ENCODE data around the gene EFS.

Gene EFS

DNA sequence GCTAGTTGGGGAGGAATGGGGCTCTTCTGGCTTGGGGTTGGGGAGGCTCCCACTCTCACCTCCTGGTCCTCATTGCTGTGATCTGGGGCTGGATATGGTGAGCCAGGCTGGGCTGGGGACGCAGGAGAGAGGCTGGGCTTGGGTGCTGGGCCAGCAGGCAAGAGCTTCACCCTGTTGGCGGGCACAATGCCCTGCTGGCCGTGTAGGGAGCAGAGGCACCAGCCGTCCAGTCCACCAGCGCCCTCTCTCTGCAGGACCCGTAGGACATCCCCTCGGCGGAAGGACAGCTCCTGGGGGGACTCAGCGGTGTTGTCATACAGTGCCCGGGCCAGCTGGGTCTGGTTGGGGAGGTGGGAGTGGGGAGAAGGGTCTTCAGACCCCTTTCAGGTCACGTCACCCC, 4.5 kb downstream of the EFS start:
- peak; percentile 11 for DNase-seq (ENCODE audit: low read depth)
- no peak overlapping the region for H3K4me3 ChIP-seq (ENCODE audit: low read depth, low read length)
- TF ChIP-seq, protein P1, sequence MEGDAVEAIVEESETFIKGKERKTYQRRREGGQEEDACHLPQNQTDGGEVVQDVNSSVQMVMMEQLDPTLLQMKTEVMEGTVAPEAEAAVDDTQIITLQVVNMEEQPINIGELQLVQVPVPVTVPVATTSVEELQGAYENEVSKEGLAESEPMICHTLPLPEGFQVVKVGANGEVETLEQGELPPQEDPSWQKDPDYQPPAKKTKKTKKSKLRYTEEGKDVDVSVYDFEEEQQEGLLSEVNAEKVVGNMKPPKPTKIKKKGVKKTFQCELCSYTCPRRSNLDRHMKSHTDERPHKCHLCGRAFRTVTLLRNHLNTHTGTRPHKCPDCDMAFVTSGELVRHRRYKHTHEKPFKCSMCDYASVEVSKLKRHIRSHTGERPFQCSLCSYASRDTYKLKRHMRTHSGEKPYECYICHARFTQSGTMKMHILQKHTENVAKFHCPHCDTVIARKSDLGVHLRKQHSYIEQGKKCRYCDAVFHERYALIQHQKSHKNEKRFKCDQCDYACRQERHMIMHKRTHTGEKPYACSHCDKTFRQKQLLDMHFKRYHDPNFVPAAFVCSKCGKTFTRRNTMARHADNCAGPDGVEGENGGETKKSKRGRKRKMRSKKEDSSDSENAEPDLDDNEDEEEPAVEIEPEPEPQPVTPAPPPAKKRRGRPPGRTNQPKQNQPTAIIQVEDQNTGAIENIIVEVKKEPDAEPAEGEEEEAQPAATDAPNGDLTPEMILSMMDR (IDR thresholded peaks at IDR 0.05; ENCODE audit: low read depth, low read length): peak; percentile 19
- no peak for TF ChIP-seq MYC (IDR thresholded peaks at IDR 0.05; ENCODE audit: low read depth, low read length)

DNA sequence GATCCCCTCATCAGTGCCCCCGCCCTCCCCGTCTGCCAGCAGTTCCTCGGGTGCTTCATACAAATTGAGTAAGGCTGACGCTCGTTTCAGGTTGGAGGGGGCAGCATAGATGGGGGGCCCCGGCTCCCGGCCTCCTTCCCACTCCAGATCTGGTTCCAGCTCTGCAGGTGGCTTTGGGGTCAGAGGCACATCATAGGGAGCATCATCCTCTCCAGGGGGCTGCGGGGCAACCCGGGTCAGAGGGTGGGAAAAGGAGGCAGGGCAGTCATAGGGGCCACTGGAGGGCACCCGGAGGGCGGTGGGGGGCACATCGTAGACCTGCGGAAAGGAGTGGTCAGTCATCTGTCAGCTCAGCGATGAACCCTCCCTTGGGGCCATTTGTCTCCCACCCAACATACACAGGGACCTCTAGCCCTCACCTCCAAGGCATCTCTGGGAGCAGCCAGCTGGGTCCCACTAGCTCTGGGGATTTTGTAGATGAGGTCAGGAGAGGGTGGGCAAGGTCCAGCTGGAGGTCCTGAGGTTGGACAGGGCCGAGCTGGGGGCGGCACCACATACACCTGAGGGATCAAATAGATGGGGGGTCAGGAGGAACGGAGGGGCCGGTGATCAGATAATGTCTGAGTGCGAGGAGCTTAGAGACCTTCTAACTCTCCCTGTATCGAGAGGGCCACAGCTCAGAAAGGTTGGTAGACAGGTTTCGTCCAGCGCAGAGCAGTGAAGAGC, 5.1 kb downstream of the EFS start:
- DNase-seq (ENCODE audit: low read depth): no peak
- H3K4me3 ChIP-seq (ENCODE audit: low read depth, low read length): no peak overlapping the region
- TF ChIP-seq MYC (IDR thresholded peaks at IDR 0.05; ENCODE audit: low read depth, low read length) (no peak), POLR2A (IDR thresholded peaks at IDR 0.05; ENCODE audit: extremely low read depth, insufficient read length) (no peak)
- TF ChIP-seq, protein P1 (IDR thresholded peaks at IDR 0.05; ENCODE audit: low read depth, low read length): no peak
- TF ChIP-seq, protein P2, sequence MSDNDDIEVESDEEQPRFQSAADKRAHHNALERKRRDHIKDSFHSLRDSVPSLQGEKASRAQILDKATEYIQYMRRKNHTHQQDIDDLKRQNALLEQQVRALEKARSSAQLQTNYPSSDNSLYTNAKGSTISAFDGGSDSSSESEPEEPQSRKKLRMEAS (IDR thresholded peaks at IDR 0.05; ENCODE audit: low read depth, low read length): no peak

DNA sequence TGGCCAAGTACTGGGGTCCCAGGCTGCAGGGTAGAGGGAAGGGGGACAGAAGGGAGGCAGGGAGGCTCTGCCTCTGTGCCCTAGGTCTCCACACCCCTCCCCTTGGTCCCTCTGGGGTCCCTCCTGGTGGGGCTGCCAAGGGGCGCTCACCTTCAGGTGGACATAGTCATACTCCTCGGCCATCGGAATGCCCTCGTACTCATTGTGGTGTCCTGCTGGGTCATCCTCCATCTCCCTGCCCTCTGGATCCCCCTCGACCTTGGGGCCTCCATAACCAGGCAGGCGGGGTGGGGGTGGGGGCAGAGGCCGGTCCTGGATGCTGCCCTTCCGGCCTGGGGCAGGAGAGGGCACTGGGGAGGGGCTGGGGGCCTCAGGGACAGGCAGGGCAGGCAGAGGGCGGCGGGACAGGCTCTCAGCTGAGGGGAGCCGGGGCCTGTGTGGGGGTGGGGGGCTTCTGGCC, 5.8 kb downstream of the EFS start:
- no peak for DNase-seq (ENCODE audit: low read depth)
- no peak overlapping the region for H3K4me3 ChIP-seq (ENCODE audit: low read depth, low read length)
- no peak for TF ChIP-seq POLR2A (IDR thresholded peaks at IDR 0.05; ENCODE audit: extremely low read depth, insufficient read length)
- TF ChIP-seq, protein P2 (IDR thresholded peaks at IDR 0.05; ENCODE audit: low read depth, low read length): no peak
- TF ChIP-seq, protein P1 (IDR thresholded peaks at IDR 0.05; ENCODE audit: low read depth, low read length): no peak
- no peak for TF ChIP-seq MYC (IDR thresholded peaks at IDR 0.05; ENCODE audit: low read depth, low read length)

DNA sequence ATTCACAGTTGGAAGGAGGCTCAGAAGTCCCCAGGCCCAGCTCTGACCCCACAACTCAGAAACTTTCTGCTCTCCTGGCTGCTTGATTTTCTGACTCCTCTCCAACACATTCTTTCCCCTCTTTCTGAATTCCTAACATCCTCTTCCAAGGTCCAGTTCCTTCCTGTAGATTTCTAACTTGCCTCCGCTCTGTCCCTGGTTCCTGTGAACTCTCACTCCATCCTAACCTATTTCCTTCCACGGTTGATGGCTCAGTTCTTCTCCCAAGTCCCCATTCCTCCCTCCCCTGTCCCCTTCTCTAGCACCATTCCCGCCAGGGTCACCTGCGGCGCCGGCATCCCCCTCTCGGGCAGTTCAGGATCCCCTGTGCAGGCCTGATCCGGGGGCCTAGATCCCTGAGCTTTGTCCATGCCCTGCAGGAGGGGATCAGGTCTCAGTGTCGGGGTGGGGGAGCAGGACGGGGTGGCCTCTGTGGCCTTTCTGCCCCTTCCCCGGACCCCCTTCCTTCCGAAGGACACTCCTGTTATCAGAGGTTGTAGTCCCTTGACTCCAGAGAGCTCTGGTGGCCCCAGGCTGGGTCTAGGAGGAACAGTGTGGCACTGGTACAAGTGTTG, 6.3 kb downstream of the EFS start:
- no peak for TF ChIP-seq MYC (IDR thresholded peaks at IDR 0.05; ENCODE audit: low read depth, low read length)
- TF ChIP-seq, protein P1 (IDR thresholded peaks at IDR 0.05; ENCODE audit: low read depth, low read length): no peak
- TF ChIP-seq POLR2A (IDR thresholded peaks at IDR 0.05; ENCODE audit: extremely low read depth, insufficient read length): no peak
- TF ChIP-seq, protein P2 (IDR thresholded peaks at IDR 0.05; ENCODE audit: low read depth, low read length): no peak
- no peak overlapping the region for H3K4me3 ChIP-seq (ENCODE audit: low read depth, low read length)
- DNase-seq (ENCODE audit: low read depth): no peak

DNA sequence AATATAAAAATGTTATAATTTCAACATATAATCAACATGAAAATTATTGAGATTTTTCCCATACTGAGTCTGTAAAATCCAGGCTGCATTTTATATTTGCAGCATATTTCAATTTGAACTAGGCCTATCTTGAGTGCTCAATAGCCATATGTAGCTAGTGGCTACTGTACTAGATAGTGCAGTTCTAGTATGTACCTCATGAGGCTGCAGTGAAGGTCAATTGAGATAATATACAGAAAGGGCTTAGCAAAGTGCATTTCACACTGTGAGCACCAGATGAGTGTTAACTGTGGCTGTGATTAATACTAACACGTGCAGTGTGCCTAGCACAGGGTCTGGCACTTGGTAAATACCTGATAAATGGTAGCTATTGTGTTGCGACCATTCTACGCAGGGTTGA, 6.9 kb downstream of the EFS start:
- no peak overlapping the region for H3K4me3 ChIP-seq (ENCODE audit: low read depth, low read length)
- no peak for DNase-seq (ENCODE audit: low read depth)
- TF ChIP-seq, protein P2 (IDR thresholded peaks at IDR 0.05; ENCODE audit: low read depth, low read length): no peak
- TF ChIP-seq, protein P1 (IDR thresholded peaks at IDR 0.05; ENCODE audit: low read depth, low read length): no peak
- TF ChIP-seq MYC (IDR thresholded peaks at IDR 0.05; ENCODE audit: low read depth, low read length): no peak
- TF ChIP-seq POLR2A (IDR thresholded peaks at IDR 0.05; ENCODE audit: extremely low read depth, insufficient read length): no peak
